HG03342 (cell line): Measurements from ENCODE around the gene PPP1R7.
"Not testable (repeated sequence)": the region's sequence is repeated elsewhere in the genome, so short reads cannot be mapped to it uniquely, and the experiment has no call there.

Source experiments
- ATAC-seq: cut with Tn5 transposase; IDR thresholded peaks from one replicate; pipeline ENCODE4 v1.9.1; 2021; ENCODE audit warnings: mild to moderate bottlenecking, moderate library complexity; ENCODE audit not compliant: unreplicated experiment

The PPP1R7 gene

DNA sequence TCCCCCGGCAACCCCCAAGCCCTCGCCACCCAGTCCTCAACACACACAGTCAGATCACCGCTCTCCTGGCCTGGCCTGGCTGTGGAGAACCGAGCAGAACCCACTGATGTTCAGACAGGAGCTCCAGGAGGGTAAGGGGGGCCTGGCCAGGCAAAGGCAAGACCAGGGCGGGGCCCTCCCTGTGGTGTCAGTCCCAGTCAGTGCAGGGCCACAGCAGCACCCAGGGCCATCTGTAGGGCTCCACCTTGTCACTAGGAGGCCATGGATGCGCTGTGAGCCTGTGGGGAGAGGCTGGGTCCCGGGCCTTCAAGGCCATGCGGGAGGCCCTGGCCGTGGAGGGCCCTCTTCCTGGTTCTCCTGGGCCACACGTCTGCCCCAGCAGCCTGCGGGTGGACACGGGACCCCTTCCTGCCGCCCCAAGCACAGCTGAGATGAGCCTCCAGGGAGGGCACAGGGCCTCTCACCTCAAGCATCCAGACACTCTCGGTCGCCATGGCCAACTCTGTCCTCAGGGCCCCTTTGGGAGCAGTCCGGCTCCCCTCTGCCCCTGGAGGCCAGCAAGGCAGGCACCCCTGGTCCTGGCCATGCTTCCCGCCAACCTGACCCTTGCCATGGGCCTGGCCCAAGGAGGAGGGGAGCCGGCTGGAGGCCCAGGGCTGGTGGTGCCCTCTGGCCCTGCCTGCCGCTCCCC, 40.2 kb downstream of the PPP1R7 start:
- no peak for ATAC-seq

DNA sequence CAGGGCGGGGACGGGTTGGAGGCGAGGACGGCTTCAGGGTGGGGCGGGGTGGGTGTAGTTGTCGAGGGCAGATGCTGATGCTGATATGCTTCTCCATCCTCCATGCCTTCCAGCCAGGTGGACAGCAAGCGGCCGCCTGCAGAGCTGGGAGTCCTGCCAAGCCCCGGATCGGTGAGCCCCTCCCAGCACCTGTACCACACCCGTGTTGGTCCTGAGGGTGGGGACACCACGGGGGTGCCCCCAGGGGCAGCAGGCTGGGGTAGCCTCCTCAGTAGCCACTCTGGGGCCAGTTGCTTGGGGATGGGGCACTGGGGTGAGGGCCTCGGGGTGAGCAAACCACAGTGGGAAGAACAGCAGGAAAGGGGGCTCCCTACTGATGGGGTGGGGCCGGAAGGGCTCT, 40.8 kb downstream of the PPP1R7 start:
- ATAC-seq, result no peak

DNA sequence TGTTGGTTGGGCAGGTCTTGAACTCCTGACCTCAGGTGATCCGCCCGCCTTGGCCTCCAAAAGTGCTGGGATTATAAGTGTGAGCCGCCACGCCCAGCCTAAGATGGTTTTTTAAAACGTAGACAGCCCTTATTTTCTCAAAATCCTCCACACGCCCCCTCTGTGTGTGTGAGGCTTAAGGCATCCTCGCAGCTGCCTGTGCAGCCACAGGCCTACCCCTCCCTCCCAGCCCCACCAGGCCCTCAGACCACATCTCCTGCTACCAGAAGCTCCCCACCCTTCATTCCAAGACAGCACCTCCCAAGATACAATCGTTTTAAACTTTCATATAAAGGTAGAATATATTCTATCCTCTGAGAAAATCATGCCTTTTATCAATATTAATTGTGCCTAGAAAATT, 43.0 kb downstream of the PPP1R7 start:
- ATAC-seq, result no peak

DNA sequence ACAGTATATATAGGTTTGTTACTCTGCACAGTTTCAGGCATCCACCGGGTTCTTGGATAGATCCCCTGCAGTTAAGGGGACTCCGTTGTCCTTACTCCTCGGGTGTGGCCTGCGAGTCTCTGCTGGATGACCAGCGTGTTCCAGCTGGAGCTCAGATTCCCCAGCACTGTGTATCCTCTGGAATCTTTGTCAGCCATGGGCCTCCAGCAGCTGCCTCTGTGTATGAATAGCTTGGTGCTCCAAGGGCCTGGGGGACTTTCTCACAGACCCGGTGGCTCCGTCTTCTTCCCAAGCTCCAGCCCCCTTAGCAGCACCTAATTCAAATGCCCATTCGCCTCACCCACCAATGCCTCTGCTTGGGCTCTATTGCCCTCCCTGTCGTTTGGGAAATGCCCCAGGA, 44.5 kb downstream of the PPP1R7 start:
- no peak for ATAC-seq

DNA sequence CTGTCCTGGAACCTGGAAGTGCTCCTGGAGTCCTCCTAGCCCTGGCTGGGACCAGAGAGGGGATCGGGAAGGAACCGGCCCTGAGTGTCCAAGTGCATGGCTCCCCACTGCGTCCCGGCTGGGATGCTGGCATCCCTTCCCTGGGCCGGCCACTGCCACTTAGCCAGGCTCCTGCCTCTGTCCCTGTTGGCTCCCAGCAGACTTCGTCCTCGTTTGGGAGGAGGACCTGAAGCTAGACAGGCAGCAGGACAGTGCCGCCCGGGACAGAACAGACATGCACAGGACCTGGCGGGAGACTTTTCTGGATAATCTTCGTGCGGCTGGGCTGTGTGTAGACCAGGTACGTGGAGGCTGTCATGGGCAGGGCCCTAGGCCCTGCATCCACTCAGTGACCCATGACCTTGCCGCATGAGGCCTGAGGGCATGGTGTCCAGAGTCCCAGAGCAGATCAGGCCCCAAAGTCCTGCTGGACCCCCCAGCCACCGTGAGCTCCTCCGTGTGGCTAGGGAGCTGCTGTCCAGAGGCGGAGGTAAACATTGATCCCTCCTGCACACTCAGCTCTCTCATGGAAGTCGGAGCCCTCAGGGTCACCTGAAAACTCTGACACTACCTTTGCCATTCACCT, 45.4 kb downstream of the PPP1R7 start:
- no peak for ATAC-seq

DNA sequence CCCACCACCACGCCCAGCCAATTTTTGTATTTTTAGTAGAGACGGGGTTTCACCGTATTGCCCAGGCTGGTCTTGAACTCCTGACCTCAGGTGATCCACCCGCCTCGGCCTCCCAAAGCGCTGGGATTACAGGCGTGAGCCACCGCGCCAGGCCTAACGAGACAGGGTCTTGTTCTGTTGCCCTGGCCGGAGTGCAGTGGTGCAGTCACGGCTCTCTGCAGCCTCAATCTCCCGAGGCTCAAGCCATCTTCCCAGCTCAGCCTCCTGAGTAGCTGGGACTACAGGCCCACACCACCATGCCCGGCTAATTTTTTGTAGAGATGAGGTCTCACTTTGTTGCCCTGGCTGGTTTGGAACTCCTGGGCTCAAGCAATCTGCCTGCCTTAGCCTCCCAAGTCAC, 47.0 kb downstream of the PPP1R7 start:
- ATAC-seq, result not testable (repeated sequence)

DNA sequence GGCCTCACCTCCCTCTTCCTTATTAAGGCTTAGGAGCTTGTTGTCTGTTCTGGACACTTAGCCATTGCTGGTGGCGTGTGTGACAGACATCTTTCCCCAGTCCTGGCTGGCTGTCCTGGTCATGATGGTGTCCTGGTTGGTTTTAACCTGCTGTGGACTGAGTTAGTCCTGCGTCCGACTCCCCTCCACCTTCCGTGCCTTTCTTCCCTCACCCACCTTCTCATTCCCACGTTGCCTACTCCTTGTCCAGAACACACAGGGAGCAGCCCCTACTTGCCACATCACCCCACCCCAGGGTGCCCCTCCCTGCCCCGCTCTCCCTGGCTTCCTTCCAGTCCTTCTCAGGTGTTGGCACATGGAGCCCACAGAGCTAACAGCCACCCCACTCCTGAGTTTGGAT, 47.7 kb downstream of the PPP1R7 start:
- no peak for ATAC-seq

DNA sequence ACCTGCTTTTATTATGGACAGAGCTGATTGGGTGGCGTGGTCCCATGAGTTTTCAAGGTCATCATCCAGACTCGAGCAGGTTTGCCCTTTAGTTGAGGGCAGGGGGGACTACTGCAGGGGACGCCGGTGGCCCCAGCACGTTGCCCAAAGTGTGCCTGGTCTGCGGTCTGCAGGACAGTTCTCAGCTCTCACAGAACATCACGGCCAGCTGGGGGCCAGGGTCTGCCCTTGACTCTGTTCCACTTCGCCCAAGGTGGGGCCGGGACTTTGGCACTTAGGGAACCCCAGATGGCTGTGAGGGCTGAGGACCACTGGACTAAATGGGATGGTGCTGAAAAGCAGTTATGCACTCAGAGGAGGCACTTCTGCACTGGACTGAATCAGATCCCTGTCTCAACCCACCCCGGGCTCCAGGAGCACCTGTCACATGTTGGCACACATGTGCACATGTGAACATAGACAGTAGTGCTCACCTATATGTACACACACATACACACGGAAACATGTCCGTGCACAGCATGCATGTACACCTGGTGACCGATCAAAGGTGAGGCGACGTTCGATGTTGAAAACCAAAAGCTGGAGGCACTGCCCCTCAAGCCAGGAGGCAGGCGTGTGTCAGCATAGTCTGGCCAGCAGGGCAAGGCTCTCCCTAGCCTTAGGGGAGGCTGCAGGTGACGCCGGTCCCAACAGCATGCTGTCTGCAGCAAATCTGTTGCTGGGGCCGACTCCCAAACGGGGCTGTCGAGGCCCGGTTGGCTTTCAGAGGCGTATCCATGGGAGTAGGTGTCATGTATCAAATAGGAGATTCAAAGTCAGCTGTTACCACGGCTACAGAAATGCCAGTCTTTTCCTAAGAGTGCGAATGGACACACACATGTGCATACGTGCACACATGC, 48.4 kb downstream of the PPP1R7 start:
- ATAC-seq, result no peak

DNA sequence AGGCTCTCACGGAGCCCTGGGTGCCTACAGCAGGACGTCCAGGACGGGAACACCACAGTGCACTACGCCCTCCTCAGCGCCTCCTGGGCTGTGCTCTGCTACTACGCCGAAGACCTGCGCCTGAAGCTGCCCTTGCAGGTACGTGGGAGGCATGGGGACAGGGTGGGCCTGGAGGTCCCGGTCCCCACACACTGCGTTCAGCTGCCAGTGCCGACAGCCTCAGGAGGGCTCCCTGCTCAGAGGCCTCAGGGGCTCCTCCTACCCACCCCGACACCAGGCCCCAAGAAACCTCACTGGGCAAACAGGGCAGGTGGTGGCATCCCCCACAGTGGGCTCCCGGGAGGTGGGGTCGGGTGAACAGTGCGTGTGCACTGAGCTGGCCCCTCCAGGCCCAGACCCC, 49.0 kb downstream of the PPP1R7 start:
- ATAC-seq, result no peak

DNA sequence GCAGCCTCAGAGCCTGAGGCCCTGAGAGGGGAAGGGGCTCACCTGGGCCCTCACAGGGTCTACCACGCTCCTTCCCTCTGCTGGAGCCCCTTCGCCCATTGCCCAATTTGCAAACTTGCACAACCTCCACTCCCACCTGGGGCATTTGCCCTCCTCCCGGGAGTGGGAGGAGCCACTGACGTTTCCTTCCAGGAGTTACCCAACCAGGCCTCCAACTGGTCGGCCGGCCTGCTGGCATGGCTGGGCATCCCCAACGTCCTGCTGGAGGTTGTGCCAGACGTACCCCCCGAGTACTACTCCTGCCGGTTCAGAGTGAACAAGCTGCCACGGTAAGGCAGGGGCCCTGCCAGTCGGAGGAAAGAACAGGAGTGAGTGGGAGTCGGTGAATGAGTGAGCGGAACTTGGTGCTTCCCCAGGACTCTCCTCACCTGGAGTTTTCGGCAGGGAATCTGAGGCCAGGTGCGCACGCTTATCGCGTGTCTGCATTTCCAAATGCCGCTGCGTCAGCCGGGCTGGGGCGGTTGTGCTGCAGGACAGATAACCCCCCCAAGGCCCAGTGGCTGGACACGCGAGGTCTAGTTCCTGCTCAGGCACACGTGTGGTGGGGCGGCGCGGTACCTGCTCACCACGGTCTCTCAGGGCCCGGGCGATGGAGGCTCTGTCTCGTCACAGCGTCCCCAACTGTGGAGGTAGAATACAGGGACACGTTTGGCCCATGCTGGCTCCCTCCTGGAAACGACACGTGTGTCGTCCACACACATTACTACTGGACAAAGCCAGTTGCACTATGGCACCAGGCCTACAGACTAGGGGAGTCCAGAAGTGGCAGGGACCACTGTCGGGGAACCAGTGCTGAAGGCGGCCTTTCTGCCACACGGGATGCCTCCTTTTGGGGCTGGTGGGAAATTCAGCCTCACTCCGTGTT, 49.9 kb downstream of the PPP1R7 start:
- no peak for ATAC-seq

DNA sequence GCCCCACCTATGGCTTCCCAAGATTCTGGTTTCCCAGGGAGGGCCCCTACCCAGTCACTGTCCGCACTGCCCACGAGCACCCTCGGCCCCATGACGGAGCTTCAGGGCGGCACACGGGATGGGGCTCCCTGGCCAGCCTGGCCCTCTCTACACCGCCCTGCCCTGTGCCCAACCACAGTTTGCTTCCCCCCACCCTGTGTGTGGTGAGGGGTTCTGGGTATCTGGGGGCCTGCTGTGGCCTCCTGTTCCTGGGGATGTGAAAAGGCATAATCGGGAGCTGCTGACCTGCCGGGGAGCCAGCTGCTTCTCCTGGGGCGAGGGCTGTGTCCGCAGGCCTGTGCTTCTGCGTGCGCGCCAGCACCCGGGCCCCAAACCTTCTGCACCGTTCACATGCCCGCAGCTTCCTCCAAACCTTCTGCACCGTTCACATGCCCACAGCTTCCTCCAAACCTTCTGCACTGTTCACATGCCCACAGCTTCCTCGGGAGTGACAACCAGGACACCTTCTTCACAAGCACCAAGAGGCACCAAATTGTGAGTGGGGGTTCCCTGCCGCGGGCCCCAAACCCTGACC, 50.6 kb downstream of the PPP1R7 start:
- no peak for ATAC-seq

DNA sequence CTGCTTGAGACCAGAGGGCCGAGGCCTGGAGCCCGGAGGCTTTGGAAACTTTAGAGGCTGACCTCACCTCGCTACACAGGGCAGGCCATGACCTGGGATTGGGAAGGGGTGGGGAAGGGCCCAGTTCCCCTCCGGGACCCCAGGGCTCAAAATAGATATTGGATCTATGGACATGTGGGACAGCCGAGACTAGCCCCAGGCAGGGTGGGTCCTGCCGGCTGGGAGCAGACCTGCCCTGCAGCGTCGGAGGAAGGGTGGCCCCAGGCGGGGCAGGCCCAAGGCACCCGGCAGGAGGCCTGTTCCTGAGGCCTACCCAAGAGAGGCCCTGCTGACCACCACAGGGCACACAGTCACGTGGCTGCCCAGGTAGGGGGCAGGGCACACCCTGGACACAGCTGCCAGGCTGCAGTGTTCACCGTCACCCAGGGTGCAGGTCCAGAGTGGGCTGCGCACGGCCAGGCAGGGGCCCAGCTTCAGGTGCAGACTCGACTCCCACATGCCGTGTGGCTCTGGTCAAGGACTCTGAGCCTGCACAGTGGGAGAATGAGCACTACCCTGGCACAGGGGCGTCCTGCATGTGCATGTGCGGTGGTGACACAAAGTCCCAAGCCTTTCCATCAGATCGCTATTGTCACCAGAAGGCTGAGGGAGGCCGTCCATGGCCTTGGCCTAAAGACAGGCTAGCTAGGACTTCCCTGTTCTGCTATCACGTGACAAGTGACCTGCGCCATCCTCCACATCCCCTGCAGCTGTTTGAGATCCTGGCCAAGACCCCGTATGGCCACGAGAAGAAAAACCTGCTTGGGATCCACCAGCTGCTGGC, 51.4 kb downstream of the PPP1R7 start:
- no peak for ATAC-seq

DNA sequence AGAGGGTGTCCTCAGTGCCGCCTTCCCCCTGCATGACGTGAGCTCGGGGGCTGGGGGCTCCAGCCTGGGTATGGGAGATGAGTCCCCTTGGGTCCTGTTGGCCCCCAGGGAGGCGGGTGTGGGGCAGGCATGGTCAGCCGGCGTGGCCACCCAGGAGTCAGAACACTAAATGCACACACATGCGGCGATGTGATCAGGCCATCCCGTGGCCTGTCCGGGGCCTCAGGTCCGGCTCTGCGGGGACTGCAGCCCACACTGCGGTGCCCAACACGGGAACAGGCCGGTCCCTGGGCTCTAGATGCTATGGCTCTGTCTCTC, 52.0 kb downstream of the PPP1R7 start:
- ATAC-seq, result no peak

DNA sequence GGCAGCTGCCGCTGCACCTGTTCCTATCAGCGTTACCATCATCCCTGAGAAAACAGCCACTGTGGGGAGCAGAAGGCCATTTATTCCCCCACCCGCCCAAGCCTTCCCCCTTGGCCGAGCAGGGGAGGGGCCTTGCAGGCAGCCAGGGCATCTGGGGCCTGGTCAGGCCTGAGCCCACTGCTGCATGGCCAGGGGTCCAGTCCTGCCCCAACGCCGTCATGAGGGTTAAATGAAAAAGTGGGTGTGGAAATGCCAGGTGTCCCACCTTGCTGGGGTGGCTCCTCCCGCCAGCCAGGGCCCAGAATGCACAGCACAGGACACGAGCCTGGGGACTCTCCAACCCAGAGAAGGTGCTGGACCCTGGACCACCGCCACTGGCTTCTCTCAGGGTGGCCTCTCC, 52.4 kb downstream of the PPP1R7 start:
- ATAC-seq, result no peak

DNA sequence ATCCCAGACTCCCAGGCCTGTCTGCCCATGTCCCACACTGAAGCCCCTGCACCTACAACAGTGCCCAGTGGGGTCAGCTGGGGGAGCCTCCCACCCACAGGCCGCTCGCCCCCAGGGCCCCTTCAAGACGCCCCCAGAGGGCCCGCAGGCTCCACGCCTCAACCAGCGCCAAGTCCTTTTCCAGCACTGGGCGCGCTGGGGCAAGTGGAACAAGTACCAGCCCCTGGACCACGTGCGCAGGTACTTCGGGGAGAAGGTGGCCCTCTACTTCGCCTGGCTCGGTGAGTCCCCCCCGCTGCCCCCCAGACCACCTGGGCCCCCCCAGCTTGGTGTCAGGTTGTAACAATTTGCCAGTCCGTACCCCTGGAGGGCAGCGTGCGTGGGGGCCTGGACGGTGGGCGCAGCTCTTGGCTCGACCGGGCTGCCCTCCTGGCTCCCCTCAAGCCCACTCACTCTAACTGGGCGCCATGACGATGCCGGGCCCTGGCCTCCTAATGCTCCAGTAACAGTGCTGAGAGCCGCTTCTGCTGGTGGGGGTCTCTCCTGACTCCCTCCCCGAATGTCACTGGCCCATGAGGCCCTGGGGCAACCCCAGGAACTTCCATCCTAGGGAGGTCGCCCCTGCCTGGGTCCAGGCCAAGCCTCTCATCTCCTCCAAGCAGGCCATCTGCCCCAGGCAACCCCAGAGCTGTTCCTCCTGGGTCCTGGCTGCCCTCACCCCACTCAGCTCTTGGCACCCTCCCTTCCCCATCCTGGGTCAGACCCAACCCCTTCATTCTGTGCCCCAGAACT, 53.1 kb downstream of the PPP1R7 start:
- no peak for ATAC-seq

DNA sequence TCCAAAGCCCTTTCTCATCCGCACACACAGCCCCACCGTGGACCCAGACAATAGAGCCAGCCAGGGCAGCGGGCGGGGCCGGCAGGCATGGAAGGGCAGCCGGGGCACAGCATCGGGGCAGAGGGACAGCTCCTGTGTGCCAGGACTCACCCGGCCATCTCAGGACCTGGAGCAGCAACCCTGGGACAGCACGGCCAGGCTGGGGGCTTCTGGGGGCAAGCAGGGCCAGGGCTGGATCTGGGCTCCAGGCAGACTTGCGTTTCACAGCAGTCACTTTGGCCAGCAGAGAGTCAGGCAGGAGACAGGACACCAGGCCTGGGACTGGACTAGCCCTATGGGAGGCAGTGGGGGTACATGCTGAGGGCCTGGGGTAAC, 53.7 kb downstream of the PPP1R7 start:
- ATAC-seq, result no peak

DNA sequence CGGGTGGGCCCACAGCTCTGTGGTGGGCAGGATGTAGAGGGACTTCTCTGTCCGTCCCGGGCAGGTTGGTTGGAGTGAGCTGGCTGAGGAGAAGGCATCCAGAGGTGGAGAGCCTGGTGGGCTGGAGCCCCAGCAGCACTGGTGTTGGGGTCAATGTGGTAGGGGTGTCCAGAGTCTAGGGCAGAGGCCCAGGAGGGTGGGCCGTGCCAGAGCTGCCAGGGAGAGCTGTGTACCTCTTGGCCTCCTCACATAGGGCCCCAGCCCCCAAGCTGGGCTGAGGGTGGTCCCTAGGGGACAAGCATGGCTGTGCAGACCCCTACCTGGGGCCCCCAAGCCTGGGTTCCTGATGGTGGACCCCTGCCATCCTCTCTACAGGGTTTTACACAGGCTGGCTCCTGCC, 54.2 kb downstream of the PPP1R7 start:
- ATAC-seq, result no peak

DNA sequence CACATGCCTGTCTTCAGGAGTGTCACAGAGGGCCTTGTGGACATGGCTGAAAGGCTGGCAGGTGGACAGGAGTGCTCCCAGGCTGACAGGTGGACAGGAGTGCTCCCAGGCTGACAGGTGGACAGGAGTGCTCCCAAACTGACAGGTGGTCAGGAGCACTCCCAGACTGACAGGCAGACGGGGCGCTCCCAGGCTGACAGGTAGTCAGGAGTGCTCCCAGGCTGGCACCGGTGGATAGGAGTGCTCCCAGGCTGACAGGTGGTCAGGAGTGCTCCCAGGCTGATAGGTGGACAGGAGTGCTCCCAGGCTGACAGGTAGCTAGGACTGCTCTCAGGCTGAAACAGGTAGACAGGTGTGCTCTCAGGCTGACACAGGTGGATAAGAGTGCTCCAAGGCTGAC, 54.8 kb downstream of the PPP1R7 start:
- ATAC-seq, result no peak

DNA sequence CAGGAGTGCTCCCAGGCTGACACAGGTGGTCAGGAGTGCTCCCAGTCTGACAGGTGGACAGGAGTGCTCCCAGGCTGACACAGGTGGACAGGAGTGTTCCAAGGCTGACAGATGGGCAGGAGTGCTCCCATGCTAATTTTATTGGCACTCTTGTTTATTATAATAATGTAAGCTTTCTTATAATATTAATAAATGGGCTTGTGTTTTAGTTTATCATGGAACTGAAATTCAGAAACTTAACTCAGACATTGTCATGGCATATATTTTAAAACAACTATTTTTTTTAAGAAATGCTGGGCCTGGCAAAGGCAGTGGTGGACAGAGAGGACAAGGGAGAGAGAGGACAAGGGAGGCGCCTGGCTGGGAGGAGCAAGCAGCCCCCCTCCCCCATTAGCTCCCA, 56.9 kb downstream of the PPP1R7 start:
- ATAC-seq, result no peak
